KMS-11 (cell line): ENCODE measurements around the gene ZNF532.

Source experiments
- H2AFZ ChIP-seq: fragments of 200-600 bp; sonication (generic); 2 replicates; pipeline ENCODE4 v1.6.1; 2016; ENCODE audit warnings: antibody characterized with exemption, mixed run types, low read depth
- H3K27ac ChIP-seq: fragments of 200-600 bp; sonication (generic); 2 replicates; pipeline ENCODE4 v1.6.1; 2016; ENCODE audit warnings: mild to moderate bottlenecking, mixed run types
- H3K27me3 ChIP-seq: fragments of 200-600 bp; sonication (generic); 2 replicates; pipeline ENCODE4 v1.6.1; 2017; ENCODE audit warnings: mild to moderate bottlenecking, low read depth, mixed run types, moderate library complexity; ENCODE audit not compliant: insufficient read depth
- H3K36me3 ChIP-seq: fragments of 200-600 bp; sonication (generic); 2 replicates; pipeline ENCODE4 v1.6.1; 2017; ENCODE audit warnings: mild to moderate bottlenecking, mixed run types; ENCODE audit not compliant: insufficient read depth
- H3K4me1 ChIP-seq: fragments of 200-600 bp; sonication (generic); 2 replicates; pipeline ENCODE4 v1.6.1; 2016; ENCODE audit warnings: mild to moderate bottlenecking, low read depth, mixed run types; ENCODE audit not compliant: poor library complexity, severe bottlenecking
- H3K4me2 ChIP-seq: fragments of 200-600 bp; sonication (generic); 2 replicates; pipeline ENCODE4 v1.7.0; 2016; ENCODE audit warnings: mild to moderate bottlenecking, mixed run types
- H3K4me3 ChIP-seq: fragments of 200-600 bp; sonication (generic); IDR thresholded peaks from 2 replicates; pipeline ENCODE4 v1.6.1; 2017; ENCODE audit warnings: low read depth, low read length, mixed read lengths; ENCODE audit not compliant: insufficient read depth
- H3K79me2 ChIP-seq: fragments of 200-600 bp; sonication (generic); 2 replicates; pipeline ENCODE4 v1.6.1; 2016; ENCODE audit warnings: low read depth, mixed run types; ENCODE audit not compliant: insufficient read depth
- H3K9ac ChIP-seq: fragments of 200-600 bp; sonication (generic); 2 replicates; pipeline ENCODE4 v1.6.1; 2016; ENCODE audit warnings: mild to moderate bottlenecking, mixed run types
- H4K20me1 ChIP-seq: fragments of 200-600 bp; sonication (generic); 2 replicates; pipeline ENCODE4 v1.6.1; 2016; ENCODE audit warnings: mild to moderate bottlenecking, mixed run types; ENCODE audit not compliant: insufficient read depth
- CTCF ChIP-seq: fragments of 200-600 bp; sonication (generic); conservative IDR thresholded peaks from 2 replicates; pipeline ENCODE4 v1.6.1; 2017; ENCODE audit warnings: low read depth, mild to moderate bottlenecking, antibody characterized with exemption, low read length, moderate library complexity, mixed read lengths

The ZNF532 gene

GRCh38 chr18:58902961-58903360, 38.3 kb downstream of the ZNF532 start:
- H2AFZ ChIP-seq = no peak overlapping the region
- H3K4me2 ChIP-seq = no peak overlapping the region
- H4K20me1 ChIP-seq = no peaks in the 10 kb centered on the region
- H3K79me2 ChIP-seq = no peaks in the 10 kb centered on the region
- no peak overlapping the region for H3K9ac ChIP-seq
- H3K27ac ChIP-seq = no peak overlapping the region
- no peak overlapping the region for H3K4me3 ChIP-seq
- no peaks in the 10 kb centered on the region for H3K27me3 ChIP-seq
- H3K4me1 ChIP-seq = no peaks in the 10 kb centered on the region
- H3K36me3 ChIP-seq = no peaks in the 10 kb centered on the region
- TF ChIP-seq CTCF = no peak

DNA sequence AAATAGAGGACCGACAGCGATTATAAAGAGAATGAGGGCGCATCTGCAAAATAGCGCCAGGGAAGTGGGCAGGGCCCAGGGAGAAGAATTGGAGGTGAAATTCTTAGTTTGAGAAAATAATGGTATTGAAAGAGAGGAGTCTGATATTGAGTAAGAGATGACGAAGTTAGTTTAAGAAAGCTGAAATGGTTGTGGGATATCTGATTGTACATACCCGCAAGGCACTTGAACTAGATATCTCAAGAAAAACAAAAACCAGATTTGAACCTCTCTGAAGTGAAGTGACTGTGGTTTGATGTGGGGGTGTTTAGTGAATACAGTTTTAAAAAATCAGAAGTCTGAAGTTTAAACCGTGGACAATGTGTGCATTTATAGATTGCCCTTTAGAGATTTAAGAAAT, 38.9 kb downstream of the ZNF532 start:
- Histone ChIP-seq H3K4me1 (no peaks in the 10 kb centered on the region), H3K4me3 (no peak overlapping the region), H3K4me2 (no peak overlapping the region), H2AFZ (no peak overlapping the region), H3K79me2 (no peaks in the 10 kb centered on the region), H3K27ac (no peak overlapping the region), H3K9ac (no peak overlapping the region), H3K27me3 (no peaks in the 10 kb centered on the region), H4K20me1 (no peaks in the 10 kb centered on the region), H3K36me3 (no peaks in the 10 kb centered on the region)
- no peak for TF ChIP-seq CTCF

DNA sequence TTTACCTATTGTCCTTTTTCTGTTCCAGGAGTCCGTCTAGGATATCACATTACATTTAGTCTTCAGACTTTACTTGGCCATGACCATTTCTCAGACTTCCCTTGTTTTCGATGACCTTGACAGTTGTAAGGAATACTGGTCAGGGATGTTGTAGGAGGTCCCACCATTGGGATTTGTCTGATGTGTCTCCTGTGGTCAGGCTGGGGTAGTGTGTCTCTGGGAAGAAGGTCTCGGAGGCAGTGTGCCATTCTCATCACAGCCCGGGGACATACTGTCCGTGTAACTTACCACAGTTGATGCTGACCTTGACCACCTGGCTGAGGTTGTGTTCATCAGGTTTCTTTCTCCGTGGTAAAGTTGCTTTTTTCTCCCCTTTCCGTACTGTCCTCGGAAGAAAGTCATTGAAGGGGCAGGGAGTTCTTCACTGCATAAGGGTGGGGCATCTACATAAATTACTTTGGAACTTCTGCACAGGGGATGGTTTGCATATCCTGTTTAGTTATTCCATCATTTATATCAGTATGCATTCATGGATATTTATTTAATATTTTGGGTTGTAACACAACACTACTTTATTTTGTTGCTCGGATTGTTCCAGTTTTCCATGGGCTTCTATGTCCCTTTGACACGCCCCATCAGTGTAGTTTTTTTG, 41.2 kb downstream of the ZNF532 start:
- no peaks in the 10 kb centered on the region for H3K36me3 ChIP-seq
- no peak overlapping the region for H3K9ac ChIP-seq

GRCh38 chr18:58908006-58908405, 43.3 kb downstream of the ZNF532 start:
- Histone ChIP-seq H2AFZ (no peak overlapping the region), H3K27me3 (no peaks in the 10 kb centered on the region), H3K36me3 (no peaks in the 10 kb centered on the region), H3K9ac (no peak overlapping the region), H3K4me1 (peaks cover 37% of the 10 kb centered on the region), H4K20me1 (no peaks in the 10 kb centered on the region), H3K4me2 (no peak overlapping the region), H3K79me2 (no peaks in the 10 kb centered on the region), H3K27ac (no peak overlapping the region), H3K4me3 (no peak overlapping the region)
- TF ChIP-seq CTCF = no peak

More for the DNA sequence above, 41.2 kb downstream of the ZNF532 start:
- Histone ChIP-seq H3K4me1 (peaks cover 16% of the 10 kb centered on the region), H2AFZ (no peak overlapping the region), H4K20me1 (no peaks in the 10 kb centered on the region), H3K27me3 (no peaks in the 10 kb centered on the region), H3K27ac (no peak overlapping the region), H3K4me3 (no peak overlapping the region), H3K79me2 (no peaks in the 10 kb centered on the region), H3K4me2 (no peak overlapping the region)
- TF ChIP-seq CTCF = no peak
